Fibroblast of skin of right biceps (primary cell): Measurements from ENCODE around the gene DNAJC13.
A peak's percentile ranks its signal among the peaks of the same experiment; 100 is the strongest.
"Not testable (repeated sequence)": the region's sequence is repeated elsewhere in the genome, so short reads cannot be mapped to it uniquely, and the experiment has no call there.

ENCODE experiments used
- DNase-seq: peaks from one replicate; pipeline ENCODE4 v3.0.0-alpha.2; 2013

Gene DNAJC13

GRCh38 chr3:132416807-132417694, at the start of gene DNAJC13:
TSS of gene DNAJC13 (plus strand) at chr3:132417502. CDS start at chr3:132434551, 17,049 bp downstream.
- DNase-seq = peak; percentile 92

GRCh38 chr3:132368515-132368914, 48.8 kb upstream of the DNAJC13 start:
- no peak for DNase-seq

- no peak for DNase-seq
Observed at GRCh38 chr3:132368962-132369361, 48.3 kb upstream of the DNAJC13 start.

GRCh38 chr3:132376945-132377354, 40.4 kb upstream of the DNAJC13 start:
- not testable (repeated sequence) for DNase-seq

- no peak for DNase-seq
Observed at GRCh38 chr3:132378048-132378762, 39.1 kb upstream of the DNAJC13 start.

GRCh38 chr3:132378846-132379245, 38.5 kb upstream of the DNAJC13 start:
- DNase-seq = no peak

GRCh38 chr3:132380920-132381319, 36.4 kb upstream of the DNAJC13 start:
- DNase-seq = no peak

GRCh38 chr3:132381348-132381944, 35.9 kb upstream of the DNAJC13 start:
- no peak for DNase-seq

GRCh38 chr3:132382267-132382666, 35.0 kb upstream of the DNAJC13 start:
- DNase-seq = no peak

GRCh38 chr3:132382688-132383194, 34.6 kb upstream of the DNAJC13 start:
- DNase-seq = no peak

GRCh38 chr3:132386259-132386658, 31.0 kb upstream of the DNAJC13 start:
- no peak for DNase-seq

- DNase-seq = not testable (repeated sequence)
Observed at GRCh38 chr3:132392675-132393074, 24.6 kb upstream of the DNAJC13 start.

- DNase-seq = peak; percentile 46
Observed at GRCh38 chr3:132394320-132394719, 23.0 kb upstream of the DNAJC13 start.

- no peak for DNase-seq
Observed at GRCh38 chr3:132395126-132395525, 22.2 kb upstream of the DNAJC13 start.

GRCh38 chr3:132396255-132396654, 21.0 kb upstream of the DNAJC13 start:
- no peak for DNase-seq

GRCh38 chr3:132396776-132397175, 20.5 kb upstream of the DNAJC13 start:
- not testable (repeated sequence) for DNase-seq

- DNase-seq = peak; percentile 47
Observed at GRCh38 chr3:132399054-132399929, 18.0 kb upstream of the DNAJC13 start.

GRCh38 chr3:132401255-132401654, 16.0 kb upstream of the DNAJC13 start:
- no peak for DNase-seq

- DNase-seq = no peak
Observed at GRCh38 chr3:132404276-132404675, 13.0 kb upstream of the DNAJC13 start.

GRCh38 chr3:132405188-132405587, 12.1 kb upstream of the DNAJC13 start:
- DNase-seq = no peak

- no peak for DNase-seq
Observed at GRCh38 chr3:132405609-132406299, 11.5 kb upstream of the DNAJC13 start.

- DNase-seq = no peak
Observed at GRCh38 chr3:132406587-132406986, 10.7 kb upstream of the DNAJC13 start.
